WI38 (cell line): Measurements from ENCODE around the gene LSAMP.

Experiments
- H3K4me3 ChIP-seq: 2 replicates; pipeline ENCODE4 v1.5.1; 2011; ENCODE audit warnings: low read depth, mild to moderate bottlenecking, control low read depth, low read length
- CTCF ChIP-seq: IDR thresholded peaks from 2 replicates; pipeline ENCODE4 v1.5.1; 2012; ENCODE audit warnings: low read depth, mild to moderate bottlenecking, control low read depth, low read length

The LSAMP gene

GRCh38 chr3:116300226-116300625 is 145.1 kb downstream of the LSAMP start:
- no peak for TF ChIP-seq CTCF
- H3K4me3 ChIP-seq: no peak overlapping the region

- H3K4me3 ChIP-seq: no peak overlapping the region
- TF ChIP-seq CTCF: no peak
Observed at GRCh38 chr3:116299646-116300081, 145.6 kb downstream of the LSAMP start.

DNA sequence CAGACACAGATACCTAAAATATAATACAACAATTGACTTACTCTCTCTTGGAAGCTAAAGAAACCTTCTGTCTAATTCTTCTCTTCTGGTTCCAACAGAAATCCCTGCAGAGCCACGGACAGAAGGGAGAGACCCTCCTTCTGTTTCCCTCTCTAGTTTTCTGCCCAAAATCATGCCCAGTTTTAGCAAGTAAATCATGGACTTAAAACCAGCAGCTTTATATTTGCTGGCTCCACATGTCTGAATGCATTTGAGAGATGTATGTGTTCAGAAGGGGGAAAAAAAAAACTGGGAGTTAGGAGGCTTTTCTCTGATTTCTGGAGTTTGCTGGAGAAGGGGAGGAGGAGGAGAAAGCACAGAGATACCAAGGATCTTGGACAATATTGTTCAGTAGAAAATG is 147.1 kb downstream of the LSAMP start:
- no peak overlapping the region for H3K4me3 ChIP-seq
- no peak for TF ChIP-seq CTCF

DNA sequence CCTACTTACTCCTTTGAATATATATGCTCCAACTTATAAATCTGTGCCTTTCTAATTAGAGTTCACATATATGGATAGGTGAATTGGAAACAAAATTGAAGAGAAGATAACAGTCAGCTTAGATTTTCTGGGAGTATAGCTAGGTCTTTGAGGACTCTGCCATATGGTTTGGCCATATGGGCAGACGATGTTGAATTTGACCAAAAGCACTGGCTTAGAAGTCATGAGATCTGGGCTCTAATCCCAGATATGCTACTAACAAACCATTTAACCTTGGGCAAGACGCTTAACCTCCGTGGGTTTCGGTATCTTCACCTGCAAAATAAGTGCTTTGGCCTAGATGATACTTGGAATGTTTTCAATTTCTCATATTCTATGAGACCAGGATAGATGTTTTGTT is 154.1 kb downstream of the LSAMP start:
- TF ChIP-seq CTCF: no peak
- no peak overlapping the region for H3K4me3 ChIP-seq

GRCh38 chr3:116288485-116288884 is 156.8 kb downstream of the LSAMP start:
- no peak for TF ChIP-seq CTCF
- H3K4me3 ChIP-seq: no peak overlapping the region

DNA sequence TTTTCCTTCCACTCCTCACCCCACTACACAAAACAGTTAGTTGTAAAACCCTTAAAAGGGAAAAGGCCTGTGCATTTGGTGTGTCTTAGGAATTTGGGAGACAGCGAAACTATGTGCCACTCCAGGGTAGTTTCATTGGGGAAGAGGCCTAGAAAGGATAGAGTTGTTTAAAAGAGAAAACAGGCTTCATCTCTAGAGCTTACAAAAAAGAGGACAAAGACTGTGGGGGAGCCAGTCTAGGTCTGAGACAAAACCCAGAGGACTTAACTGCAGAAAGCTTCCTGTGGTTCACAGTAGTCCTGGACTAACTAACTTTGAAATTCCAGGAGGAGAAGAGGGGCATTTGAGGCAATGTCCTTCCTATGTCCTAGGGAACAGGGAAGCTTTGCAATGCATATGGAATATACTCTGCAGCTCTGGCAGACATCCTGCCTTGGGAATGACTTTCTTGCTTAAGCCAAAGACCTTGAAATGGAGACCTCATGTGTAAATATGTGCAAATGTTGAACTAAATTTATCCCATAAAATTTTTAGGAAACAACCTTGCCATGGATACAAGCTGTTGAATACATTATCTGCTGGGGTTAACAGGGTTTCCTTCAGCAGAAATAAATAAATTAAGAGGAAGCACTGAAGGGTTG is 159.4 kb downstream of the LSAMP start:
- no peak for TF ChIP-seq CTCF
- H3K4me3 ChIP-seq: no peak overlapping the region

GRCh38 chr3:116281313-116282143 is 163.8 kb downstream of the LSAMP start:
- TF ChIP-seq CTCF: no peak
- H3K4me3 ChIP-seq: no peak overlapping the region
